22Rv1 (cell line): Measurements from ENCODE around the gene ERGIC2.

ENCODE experiments used
- H3K27ac ChIP-seq: fragments of 450-650 bp; 2 replicates; pipeline ENCODE4 v1.5.1; 2017
- ZFX ChIP-seq: fragments of 450-650 bp; IDR thresholded peaks from 2 replicates; pipeline ENCODE4 v1.6.1; 2017; ENCODE audit warnings: antibody characterized with exemption, borderline replicate concordance
- TF ChIP-seq, protein P1 (sequence below): fragments of 450-650 bp; IDR thresholded peaks from 2 replicates; pipeline ENCODE4 v1.5.1; 2017; ENCODE audit warnings: mild to moderate bottlenecking

The ERGIC2 gene

DNA sequence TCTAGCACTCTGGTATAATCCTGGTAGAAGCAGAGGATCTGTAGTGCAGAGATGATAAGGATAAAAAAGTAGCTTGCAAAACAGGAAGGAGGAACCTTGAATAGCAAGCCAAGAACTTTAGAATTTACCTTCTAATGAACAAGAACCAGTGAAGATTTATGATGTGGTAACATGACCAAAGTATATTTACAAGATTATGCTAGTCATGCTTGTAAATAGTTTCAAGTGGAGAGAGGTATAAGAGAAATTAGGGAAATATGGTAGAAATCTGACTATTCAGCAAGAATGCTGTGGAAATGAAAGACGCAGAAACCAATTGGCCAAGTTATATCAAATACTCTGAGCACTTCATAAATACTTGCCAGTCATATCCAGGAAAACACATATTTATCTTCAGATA, 47.8 kb downstream of the ERGIC2 start:
- TF ChIP-seq ZFX, result no peak
- TF ChIP-seq, protein P1, sequence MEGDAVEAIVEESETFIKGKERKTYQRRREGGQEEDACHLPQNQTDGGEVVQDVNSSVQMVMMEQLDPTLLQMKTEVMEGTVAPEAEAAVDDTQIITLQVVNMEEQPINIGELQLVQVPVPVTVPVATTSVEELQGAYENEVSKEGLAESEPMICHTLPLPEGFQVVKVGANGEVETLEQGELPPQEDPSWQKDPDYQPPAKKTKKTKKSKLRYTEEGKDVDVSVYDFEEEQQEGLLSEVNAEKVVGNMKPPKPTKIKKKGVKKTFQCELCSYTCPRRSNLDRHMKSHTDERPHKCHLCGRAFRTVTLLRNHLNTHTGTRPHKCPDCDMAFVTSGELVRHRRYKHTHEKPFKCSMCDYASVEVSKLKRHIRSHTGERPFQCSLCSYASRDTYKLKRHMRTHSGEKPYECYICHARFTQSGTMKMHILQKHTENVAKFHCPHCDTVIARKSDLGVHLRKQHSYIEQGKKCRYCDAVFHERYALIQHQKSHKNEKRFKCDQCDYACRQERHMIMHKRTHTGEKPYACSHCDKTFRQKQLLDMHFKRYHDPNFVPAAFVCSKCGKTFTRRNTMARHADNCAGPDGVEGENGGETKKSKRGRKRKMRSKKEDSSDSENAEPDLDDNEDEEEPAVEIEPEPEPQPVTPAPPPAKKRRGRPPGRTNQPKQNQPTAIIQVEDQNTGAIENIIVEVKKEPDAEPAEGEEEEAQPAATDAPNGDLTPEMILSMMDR, result no peak
- no peak overlapping the region for H3K27ac ChIP-seq

DNA sequence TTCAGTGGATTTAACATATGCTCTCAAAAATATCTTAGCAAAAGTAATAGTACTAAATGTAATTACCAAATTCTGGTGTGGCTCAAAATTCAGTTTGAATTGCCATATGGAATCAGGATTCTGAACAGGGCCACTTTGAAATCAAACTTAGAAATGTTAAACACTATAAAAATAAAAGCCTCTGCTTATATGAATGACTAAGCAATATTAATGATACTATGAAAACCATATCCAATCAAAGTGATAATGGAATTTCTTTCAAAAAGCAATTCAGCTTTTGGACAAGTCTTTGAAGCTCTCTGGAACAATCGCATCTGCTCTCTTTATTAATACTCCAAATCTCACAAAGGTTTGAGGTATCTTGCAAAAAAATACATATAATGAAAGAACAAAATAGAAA, 51.6 kb downstream of the ERGIC2 start:
- no peak for TF ChIP-seq ZFX
- TF ChIP-seq, protein P1, result no peak
- no peak overlapping the region for H3K27ac ChIP-seq

DNA sequence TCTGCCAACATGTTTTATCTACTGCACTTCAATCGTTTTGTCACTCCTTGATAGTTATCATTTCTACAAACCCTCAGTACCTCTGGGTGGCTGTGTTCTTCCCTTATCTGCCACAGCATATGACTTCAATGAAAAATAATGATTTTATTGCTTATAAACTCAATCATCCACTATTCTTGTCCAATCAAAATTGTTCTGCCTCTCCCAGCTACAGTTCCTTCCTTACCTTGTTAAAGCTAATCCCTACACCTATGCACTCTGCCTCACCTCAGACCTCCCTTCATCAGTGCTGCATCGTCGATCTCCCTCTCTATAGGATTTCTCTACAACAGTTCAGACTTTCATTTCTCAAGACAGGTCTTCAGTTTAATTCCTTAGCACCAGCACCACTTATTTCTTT, 58.8 kb downstream of the ERGIC2 start:
- H3K27ac ChIP-seq, result no peak overlapping the region
- TF ChIP-seq, protein P1, result no peak
- TF ChIP-seq ZFX, result no peak

DNA sequence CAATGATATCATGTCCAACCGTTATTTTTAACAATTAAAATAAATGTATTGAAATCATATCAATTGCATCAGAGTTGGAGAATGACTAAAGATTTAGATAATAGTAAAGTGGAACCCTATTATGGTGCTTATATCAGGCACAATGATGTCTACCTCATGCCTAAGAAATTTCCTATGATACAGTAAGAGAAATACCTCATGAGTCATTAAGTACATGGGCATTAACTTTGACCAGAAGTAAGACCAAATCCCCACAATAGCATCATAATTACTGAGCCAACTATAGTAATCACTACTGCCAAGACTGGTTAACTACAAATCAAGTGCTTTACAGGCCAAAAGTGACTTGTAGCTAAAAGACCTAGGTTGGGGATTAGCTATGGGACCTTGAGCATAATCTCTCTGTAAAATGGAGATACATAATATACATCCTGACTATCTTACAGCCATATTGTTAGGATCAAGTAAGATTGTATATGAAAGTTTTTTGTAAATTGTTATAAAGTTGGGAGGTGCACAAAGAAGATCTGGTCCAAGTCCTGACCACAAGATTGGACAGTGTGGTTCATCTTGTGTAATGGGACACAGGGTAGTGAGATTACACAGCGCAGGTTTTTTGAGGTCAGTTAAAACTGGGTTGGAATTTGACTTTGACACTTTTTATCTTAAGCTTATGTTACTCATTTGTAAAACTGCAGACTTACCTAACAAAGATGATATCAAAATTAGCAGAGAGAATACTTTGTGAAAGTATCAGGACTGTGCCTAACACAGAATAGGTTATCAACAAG, 60.5 kb downstream of the ERGIC2 start:
- no peak for TF ChIP-seq ZFX
- TF ChIP-seq, protein P1, result no peak
- no peak overlapping the region for H3K27ac ChIP-seq

DNA sequence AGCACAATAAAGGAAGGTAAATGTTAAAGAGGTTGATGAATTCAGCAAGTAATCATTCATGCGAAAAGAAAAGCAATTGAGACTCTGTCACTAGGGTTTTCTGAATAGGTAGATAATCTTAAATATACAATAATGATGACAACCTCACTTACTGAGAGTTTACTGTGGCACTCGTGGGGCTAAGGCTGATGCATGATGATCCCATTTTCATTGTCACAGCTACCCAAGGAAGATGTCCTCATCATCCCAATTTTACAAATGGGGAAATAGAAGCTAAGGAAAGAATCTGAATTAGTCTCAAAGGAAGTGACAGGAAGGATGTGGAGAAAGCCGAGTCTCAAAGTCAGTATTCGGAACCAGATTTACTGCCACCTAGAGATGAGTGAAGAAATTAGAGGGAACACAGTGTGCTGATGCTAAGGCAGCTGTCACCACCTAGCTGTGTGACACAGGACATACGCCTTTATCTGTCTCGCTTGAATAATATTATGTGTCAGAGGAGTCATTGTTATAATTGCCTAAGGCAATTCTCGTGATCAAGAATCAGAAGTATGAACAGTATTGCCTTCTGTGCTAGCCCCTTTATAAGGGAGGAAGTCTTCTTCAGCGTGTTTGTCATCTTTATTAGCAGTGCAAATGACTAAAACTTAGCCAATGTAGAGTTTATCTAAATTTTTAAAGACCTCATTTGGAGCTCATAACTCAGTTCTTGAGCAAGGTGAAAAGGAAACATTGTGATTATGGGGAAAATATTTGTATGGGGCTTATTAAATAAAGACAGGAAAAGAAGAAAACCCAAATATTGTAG, 63.2 kb downstream of the ERGIC2 start:
- TF ChIP-seq ZFX, result no peak
- TF ChIP-seq, protein P1, result peak; percentile 99
- 0 out of 2 replicates have a peak overlapping the region, but pooled peaks have one; percentile 4 for H3K27ac ChIP-seq

- no peak overlapping the region for H3K27ac ChIP-seq
- TF ChIP-seq, protein P1, result no peak
- no peak for TF ChIP-seq ZFX
These were observed 64.2 kb downstream of the ERGIC2 start for GRCh38 chr12:29316752-29317151.

DNA sequence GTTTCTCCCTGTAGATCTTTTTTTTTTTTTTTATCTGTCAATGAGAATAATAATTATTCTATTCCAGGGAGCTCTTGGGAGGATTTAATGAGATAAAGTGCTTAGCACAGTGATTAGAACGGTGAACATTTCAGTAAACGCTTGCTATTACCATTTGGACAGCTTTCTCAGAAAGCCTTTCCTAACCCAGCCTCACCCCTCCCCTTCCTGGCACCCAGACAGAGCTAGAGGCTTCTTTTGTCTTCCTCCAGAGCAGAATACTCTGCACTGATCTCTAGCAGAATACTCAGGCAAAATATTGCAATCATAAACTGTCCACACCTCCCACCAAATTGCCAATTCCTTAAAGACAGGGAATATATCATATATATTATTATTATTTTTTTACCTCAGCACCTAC, 66.6 kb downstream of the ERGIC2 start:
- no peak overlapping the region for H3K27ac ChIP-seq
- no peak for TF ChIP-seq ZFX
- TF ChIP-seq, protein P1, result no peak
